ENCODE results near the gene TXNDC16.
"Not testable (repeated sequence)": the region's sequence is repeated elsewhere in the genome, so short reads cannot be mapped to it uniquely, and the experiment has no call there.

Gene TXNDC16

DNA sequence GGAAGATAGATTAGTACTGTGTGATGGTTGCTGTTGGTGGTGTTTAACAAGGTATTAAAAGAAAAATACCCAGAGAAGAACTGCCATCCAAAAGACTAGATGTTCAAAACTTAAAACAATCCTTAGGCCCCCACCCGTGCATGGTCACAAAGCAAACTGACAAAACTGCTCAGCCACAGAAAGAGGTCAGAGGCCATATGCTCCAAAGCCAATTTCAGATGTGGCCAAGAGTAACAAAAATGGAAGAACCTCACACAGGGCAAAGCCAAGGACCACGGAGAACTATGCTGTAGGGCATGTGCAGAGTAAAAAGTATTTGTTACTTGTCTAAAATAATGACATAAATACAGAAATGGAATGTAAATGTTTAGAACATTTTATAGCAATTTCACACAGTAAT lies 5.3 kb downstream of the TXNDC16 start:
- Histone ChIP-seq H3K27ac (no peak overlapping the region), H3K4me3 (no peak overlapping the region)

DNA sequence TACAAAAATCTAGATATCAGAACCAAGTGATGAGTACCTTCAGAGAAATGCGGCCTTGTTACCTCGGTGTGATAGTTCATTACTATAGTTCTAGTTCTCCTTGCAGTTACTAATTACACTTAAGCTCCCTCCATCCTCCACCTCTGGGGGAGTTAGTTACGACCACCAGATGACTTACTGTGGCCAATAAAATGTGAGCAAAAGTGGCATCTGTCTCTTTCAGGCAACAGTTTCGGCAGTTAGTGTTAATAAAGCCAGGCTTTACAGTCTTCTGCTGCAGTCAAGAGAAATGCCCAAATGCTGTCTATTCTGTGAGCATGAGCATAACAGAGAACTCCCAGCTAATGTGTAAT lies 6.0 kb downstream of the TXNDC16 start:
- no peak overlapping the region for H3K27ac ChIP-seq
- H3K4me3 ChIP-seq, result no peak overlapping the region

GRCh38 chr14:52545584-52546317 lies 6.6 kb downstream of the TXNDC16 start:
- H3K27ac ChIP-seq, result no peak overlapping the region
- no peak overlapping the region for H3K4me3 ChIP-seq

DNA sequence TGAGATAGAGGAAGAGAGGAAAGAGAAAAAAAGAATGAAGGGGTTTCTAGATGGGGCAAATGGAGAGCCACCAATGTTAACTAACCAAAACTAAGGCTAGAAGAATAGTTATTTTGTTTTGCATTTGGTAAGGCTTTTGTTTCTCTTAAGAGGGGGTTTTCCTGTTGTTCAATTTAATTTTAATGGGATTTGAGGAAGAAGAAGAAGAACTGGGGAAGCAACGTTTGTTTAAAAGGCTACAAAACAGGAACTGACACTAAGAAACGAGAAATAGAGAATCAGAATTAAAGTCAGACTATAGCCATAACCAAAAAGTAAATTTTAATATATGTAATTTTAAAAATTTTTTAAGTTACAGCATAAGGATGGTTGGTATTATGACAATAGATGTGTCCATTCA lies 13.7 kb downstream of the TXNDC16 start:
- Histone ChIP-seq H3K27ac (peak overlapping the region in 1 of 21 experiments; percentile 19), H3K4me3 (no peak overlapping the region)

GRCh38 chr14:52536269-52536668 lies 16.0 kb downstream of the TXNDC16 start:
- Histone ChIP-seq H3K27ac (no peak overlapping the region), H3K4me3 (no peak overlapping the region)

DNA sequence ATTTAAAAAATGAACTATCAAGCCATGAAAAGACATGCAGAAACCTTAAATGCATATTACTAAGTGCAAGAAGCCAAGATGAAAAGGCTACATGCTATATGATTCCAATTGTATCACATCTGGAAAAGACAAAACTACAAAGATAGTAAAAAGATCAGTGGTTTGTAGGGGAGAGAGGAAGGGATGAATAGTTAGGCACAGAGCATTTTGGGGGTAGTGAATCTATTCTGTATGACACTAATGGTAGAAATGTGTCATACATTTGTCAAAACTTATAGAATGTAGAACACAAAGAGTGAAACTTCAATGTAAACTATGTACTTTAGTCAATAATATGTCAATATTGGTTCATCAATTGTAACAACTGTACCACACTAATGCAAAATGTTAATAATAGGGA lies 20.8 kb downstream of the TXNDC16 start:
- no peak overlapping the region for H3K27ac ChIP-seq
- H3K4me3 ChIP-seq, result no peak overlapping the region

DNA sequence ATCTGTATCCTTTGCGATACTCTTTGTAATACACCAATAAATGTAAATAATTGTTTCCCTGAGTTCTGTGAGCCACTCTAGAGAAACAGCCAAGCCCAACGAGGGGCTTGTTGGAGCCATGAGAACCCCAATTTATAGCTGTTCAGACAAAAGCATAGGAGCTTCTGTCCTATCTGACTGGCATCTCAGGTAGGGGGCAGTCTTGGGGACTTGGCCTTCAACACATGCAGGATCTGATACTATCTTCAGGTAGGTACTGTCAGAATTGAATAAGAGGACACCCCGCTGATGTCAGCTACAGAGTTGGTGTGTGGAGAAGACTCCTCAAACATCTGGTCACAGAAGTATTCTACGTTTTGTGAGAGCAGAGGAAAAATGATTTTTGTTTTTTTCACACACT lies 25.3 kb downstream of the TXNDC16 start:
- H3K4me3 ChIP-seq, result no peak overlapping the region

GRCh38 chr14:52522581-52523345 lies 29.5 kb downstream of the TXNDC16 start:
- H3K27ac ChIP-seq, result no peak overlapping the region
- no peak overlapping the region for H3K4me3 ChIP-seq

More for the DNA sequence above, 25.3 kb downstream of the TXNDC16 start:
- H3K27ac ChIP-seq, result no peak overlapping the region

GRCh38 chr14:52522033-52522432 lies 30.3 kb downstream of the TXNDC16 start:
- no peak overlapping the region for H3K4me3 ChIP-seq
- H3K27ac ChIP-seq, result no peak overlapping the region

- Histone ChIP-seq H3K4me3 (no peak overlapping the region), H3K27ac (no peak overlapping the region)
Measured at GRCh38 chr14:52514046-52514811, 38.1 kb downstream of the TXNDC16 start.

DNA sequence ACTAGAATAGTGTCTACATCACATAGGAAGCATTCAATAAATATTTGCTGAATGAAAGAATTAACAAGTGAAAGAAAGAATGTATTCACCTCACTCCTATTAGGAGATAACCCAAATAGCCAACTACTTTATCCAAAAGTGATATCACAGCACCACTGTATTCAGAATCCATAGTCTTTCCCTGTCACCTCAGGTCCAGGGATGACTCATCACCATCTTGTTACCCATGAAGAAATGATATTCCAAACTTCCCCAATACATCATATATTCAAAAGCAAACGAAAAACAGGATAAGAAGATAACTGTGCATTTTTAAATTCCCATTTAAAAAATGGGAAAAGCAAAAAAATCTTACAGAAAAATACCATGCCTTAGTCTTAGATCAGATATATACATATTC lies 39.1 kb downstream of the TXNDC16 start:
- H3K4me3 ChIP-seq, result no peak overlapping the region
- H3K27ac ChIP-seq, result no peak overlapping the region

GRCh38 chr14:52494444-52494843 lies 57.9 kb downstream of the TXNDC16 start:
- no peak overlapping the region for H3K27ac ChIP-seq
- H3K4me3 ChIP-seq, result no peak overlapping the region

- no peak overlapping the region for H3K27ac ChIP-seq
- H3K4me3 ChIP-seq, result no peak overlapping the region
Measured at GRCh38 chr14:52485350-52485960, 66.8 kb downstream of the TXNDC16 start.

GRCh38 chr14:52481864-52482263 lies 70.4 kb downstream of the TXNDC16 start:
- Histone ChIP-seq H3K4me3 (no peak overlapping the region), H3K27ac (no peak overlapping the region)

- H3K4me3 ChIP-seq, result no peak overlapping the region
- H3K27ac ChIP-seq, result no peak overlapping the region
Measured at GRCh38 chr14:52473557-52473956, 78.7 kb downstream of the TXNDC16 start.

DNA sequence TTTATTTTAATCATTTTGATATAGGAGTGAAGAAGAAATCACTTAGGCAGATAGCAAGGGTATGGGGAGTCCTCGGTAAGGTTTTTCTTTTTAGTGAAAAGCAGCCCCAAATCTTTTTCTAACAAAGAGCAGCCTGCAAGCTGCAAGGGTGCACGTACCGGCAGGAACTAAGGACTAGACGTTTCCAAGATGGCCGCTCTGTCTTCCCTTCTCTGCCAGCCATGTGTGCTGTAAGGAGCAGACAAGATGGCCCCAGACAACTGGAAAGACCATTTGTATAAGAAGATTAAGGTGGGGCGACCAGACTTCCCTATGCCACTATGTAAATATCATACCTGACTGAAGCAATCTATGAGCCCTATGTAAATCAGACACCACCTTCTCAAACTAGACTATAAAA lies 79.6 kb downstream of the TXNDC16 start:
- no peak overlapping the region for H3K4me3 ChIP-seq
- H3K27ac ChIP-seq, result no peak overlapping the region

- H3K27ac ChIP-seq, H3K4me3 ChIP-seq: not testable (repeated sequence)
Measured at GRCh38 chr14:52472251-52472650, 80.1 kb downstream of the TXNDC16 start.

DNA sequence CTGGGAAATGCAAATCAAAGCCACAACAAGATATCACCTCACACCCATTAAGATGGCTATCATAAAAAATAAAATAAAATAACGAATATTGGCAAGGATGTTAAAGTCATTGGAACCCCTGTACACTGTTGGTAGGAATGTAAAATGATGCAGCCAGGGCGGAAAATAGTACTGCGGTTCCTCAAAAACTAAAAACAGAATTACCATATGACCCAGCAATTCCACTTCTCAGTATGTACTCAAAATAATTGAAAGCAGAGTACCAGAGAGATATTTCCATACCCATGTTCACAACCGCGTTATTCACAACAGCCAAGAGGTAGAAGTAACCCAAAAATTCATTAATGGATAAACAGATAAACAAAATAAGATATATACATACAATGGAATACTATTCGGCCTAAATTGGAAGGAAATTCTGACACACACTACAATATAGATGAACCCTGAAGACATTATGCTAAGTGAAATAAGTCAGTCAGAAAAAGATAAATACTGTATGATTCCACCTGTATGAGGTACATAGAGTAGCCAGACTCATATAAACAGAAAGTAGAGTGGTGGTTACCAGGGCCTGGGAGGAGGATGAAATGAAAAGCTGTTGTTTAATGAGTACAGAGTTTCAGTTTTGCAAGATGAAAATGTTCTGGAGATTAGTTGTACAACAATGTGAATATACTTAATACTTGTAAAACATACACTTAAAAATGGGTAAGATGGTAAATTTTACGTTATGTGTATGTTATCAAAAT lies 84.6 kb downstream of the TXNDC16 start:
- H3K4me3 ChIP-seq, result no peak overlapping the region

DNA sequence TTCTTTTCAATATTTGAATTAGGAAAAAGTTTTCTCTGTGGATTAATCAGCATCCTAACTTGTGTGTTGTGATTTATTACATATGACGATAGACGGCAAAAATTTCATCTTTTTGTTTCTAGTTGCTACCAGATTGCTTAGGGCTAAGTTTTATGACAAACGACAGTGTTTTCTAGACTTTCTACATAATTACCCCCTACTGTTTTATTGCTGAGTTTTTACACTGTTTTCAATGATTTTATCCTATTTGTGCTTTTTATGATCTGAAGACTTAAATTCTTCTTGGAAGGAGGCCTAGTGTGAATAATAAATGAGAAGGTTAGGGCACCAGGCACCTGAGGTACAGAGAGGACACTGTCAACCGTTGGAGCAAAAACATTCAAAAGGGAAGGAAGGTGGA lies 88.1 kb downstream of the TXNDC16 start:
- no peak overlapping the region for H3K4me3 ChIP-seq
- no peak overlapping the region for H3K27ac ChIP-seq

More for the DNA sequence above, 84.6 kb downstream of the TXNDC16 start:
- no peak overlapping the region for H3K27ac ChIP-seq

- no peak overlapping the region for H3K27ac ChIP-seq
- H3K4me3 ChIP-seq, result no peak overlapping the region
Measured at GRCh38 chr14:52463375-52463774, 88.9 kb downstream of the TXNDC16 start.
